COLO668 (cell line): Measurements from ENCODE around the gene GABBR2.
"Not testable (repeated sequence)": the region's sequence is repeated elsewhere in the genome, so short reads cannot be mapped to it uniquely, and the experiment has no call there.

ENCODE experiments used
- DNase-seq: peaks from one replicate; lab custom pipeline; 2025; ENCODE audit not compliant: unreplicated experiment; lab: John Stamatoyannopoulos, UW

Gene GABBR2

DNA sequence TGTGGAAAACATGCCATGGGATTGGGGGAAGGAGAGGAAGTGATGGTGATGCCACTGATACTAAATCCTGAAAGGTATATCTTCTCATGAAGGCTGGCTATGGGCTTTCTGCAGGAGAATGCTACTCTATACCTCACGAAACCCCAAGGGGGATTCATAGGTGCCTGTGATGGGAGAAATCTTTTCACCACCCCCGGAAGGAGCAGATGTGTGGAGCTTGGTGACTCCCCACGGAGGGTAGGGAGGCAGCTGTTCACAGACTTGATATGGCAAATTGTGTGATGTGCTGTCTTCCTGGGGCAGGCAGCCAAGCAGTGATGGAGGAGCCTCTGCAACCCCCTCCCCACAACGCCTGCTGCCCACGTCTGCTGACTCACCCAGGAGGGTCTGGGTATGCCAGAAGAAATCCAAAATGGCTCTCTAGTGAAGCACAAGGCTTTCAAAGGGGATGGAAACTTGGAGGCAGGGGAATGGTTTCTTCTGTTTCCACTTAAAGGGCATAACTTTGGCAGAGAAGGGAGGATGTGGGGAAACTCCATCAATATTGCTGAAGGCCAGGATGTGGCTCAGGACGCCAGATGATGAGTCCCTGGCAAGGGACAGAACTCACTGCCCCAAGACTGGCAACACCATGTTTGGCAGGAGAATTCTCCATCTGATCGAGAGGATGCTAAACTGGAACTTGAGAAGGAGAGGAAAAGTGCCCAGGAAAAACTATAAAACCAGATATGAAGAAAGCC lies 188.3 kb downstream of the GABBR2 start:
- DNase-seq, result no peak

DNA sequence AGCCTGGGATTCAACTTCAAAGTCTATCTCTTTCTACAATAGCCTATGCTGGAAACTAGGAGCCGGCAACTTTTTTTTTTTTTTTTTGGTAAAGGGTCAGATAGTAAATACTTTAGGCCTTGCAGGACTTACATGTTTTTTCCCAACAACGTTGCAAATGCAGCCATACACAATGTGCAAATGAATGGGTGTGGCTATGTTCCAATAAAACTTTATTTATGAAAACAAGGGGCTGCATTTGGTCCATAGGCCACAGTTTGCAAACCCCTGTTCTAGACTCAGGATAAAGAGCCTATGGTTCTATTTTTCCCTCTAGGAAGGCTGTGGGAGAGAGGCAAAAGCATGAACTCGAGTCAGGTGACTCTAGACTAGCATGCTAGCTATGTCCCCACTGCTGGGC lies 189.1 kb downstream of the GABBR2 start:
- DNase-seq, result no peak

DNA sequence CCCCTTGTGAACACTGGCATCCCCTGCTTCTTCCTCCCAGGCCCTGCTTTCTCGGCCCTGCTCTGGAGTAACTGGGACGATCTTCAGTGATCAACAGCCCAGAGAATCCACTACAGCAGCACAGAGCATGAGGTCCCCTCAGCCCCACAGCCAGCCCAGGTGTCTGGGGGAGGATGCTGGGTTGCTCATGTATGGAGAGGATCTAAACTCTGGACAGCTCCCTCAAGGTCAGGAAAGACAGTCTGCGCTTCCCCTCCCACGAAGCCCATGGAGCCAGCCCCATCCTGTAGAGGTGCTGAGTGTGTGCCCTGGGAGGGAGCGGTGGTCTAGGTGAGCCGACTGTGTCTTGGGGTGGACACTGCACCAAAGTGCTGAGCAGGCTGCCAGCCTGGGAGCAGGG lies 190.2 kb downstream of the GABBR2 start:
- DNase-seq, result no peak

DNA sequence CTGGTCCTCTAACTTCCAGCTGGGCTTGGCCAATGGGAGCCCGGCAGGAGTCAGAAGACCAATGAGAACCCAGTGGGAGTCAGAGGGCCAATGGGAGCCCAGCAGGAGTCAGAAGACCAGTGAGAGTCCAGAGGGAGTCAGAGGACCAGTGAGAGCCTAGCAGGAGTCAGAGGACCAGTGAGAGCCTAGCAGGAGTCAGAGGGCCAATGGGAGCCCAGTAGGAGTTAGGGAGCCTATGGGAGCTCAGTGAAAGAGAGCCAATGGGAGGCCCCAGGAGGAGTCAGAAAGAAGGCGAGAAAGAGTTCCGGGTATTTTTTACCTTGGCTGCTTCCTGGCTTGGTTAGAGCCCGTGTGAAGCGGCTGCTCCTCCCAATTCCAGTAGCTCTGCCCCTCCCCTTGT lies 191.0 kb downstream of the GABBR2 start:
- DNase-seq, result no peak

DNA sequence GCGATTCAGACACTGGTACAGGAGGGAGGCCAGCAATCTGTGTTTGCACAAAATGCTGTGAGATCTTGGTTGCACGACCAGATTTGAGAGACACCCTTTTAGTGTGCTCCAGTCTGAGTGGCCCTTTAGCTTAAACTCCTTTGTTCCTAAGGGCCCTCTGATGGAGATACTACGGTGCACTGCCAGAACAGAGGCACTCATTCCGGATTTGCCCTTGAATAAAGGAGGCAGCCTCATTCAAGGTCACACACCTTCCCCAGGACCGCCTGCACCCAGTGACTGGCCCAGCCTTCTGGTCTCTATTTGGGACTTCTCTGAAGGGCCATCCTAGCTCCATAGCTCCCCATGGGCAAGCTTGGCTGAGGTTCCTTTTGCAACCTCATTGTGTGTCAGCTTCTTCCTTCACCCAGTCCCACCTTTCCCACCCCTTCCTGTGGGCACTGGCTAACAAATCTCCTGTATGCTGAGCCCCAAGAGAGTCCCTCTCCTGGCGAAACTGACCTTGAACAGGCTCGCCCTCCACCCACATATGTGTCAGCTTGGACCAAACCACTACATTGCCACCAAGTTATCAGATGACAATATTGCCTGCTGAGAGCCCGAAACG lies 191.7 kb downstream of the GABBR2 start:
- no peak for DNase-seq

DNA sequence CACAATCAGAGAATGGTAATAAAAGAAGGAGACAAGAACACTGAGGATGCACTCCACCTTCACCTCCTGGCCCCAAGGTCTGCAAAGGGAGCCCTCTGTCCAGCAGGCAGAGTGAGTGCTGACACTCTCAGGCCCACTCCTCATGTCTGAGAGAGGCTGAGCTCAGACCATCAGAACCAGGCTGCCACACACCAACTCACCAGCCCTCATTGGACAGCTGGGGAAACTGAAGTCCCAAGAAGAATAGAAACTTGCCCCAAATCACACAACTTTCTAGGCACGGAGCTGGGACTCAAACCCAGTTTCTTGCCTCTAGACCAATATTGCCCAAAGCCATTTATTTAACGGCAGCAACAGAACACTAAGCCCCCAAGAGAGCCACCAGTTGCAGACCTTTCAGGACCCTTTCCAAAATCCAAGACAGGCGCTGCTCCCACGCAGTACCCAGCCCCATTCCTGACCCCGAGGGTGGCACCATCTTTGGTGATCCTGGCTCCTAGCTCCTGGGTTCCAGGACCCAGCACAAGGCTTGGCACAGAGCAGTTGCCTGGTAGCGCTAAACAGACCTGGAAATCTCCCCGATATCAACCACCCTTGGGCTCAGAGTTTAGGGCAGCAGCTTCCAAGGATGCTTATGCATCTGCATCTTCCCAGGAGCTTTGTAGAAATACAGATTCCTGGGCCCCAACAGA lies 192.4 kb downstream of the GABBR2 start:
- no peak for DNase-seq

DNA sequence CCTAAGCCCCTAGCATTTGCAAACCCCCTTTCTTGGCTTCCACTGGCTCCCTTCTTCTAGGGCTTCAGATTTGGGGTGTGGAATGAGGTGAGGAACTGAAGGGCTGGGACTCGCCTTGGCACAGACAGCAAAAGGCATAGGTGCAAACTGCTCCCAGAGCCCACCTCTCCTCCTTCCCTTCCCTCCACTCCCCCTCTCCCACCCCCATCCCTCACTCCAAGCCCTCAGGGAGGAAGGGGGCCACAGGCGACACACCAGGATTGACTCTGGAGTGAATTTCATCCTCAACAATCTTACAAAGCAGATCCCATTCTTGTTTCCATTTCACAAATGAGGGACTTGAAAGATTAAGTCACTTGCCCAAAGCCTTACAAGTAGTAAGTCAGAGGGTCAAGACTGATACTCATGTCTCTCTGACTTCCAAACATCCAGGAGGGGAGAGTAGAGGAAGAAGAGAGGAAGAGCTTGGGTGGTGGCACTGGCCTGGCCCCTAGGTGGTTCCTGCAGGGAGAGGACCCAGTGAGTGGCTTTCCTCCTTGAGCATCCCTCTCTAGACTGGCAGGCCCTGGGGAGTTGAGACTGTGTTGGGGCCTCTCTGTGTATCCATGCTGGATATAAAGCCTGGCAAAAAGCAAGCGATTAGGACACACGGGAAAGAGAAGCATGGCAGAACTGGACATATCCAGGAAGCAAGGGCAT lies 193.1 kb downstream of the GABBR2 start:
- no peak for DNase-seq

DNA sequence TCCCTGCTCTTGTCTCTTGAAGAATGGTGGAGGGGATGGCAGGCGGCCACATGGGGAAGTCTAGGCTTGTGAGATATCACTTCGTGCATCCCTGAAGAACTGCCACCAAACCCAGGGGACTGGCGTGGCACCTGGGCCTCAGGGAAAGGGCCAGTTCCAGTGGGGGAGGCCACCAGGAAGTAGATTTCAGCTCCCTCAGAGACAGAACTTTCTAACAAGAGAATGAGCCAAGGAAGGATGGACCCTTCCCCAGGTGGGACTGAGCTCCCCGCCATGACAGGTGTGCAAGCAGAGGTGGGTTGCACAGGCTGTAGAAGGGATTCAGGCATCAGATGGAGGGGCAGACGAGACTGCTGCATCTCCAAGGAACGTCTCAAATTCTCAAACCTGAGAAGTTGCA lies 193.9 kb downstream of the GABBR2 start:
- no peak for DNase-seq

DNA sequence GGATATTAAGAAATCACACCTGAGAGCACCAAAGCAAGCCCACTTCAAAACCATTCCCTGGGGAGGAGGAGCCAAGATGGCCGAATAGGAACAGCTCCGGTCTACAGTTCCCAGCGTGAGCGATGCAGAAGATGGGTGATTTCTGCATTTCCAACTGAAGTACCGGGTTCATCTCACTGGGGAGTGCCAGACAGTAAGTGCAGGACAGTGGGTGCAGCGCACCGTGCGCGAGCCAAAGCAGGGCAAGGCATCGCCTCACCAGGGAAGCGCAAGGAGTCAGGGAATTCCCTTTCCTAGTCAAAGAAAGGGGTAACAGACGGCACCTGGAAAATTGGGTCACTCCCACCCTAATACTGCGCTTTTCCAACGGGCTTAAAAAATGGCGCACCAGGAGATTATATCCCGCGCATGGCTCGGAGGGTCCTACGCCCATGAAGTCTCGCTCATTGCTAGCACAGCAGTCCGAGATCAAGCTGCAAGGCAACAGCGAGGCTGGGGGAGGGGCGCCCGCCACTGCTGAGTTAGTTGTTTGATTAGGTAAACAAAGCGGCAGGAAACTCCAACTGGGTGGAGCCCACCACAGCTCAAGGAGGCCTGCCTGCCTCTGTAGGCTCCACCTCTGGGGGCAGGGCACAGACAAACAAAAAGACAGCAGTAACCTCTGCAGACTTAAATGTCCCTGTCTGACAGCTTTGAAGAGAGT lies 200.4 kb downstream of the GABBR2 start:
- DNase-seq, result peak; percentile 33

DNA sequence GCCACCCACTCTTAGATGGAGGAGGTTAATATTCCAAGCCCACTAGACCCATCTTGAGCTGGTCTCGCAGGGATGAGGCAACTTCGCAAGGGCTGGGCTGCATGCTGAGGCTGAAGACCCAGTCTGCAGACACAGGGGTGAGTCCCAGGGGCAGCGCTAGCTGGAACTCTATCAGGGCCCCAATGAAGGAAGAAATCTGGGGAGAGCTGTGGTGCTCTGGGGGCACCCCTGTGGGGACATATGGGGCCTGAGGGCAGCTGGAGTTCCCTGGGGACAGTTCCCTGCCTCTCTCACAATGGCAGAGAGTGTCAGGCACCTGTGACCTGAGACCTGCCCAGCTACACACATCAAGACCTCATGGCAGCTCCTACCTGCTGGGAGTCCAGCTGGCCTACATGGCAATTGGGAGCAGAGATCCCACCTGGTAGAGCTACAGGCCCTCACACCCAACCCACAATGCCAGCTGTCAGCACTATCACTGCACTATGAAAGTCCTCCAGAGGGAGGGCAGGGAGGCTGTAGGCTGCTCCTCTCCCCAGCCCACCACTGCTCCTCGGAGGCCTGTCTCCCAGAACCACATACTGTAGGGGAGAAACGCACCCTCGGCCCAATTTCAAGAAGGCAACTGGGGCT lies 202.2 kb downstream of the GABBR2 start:
- DNase-seq, result no peak

DNA sequence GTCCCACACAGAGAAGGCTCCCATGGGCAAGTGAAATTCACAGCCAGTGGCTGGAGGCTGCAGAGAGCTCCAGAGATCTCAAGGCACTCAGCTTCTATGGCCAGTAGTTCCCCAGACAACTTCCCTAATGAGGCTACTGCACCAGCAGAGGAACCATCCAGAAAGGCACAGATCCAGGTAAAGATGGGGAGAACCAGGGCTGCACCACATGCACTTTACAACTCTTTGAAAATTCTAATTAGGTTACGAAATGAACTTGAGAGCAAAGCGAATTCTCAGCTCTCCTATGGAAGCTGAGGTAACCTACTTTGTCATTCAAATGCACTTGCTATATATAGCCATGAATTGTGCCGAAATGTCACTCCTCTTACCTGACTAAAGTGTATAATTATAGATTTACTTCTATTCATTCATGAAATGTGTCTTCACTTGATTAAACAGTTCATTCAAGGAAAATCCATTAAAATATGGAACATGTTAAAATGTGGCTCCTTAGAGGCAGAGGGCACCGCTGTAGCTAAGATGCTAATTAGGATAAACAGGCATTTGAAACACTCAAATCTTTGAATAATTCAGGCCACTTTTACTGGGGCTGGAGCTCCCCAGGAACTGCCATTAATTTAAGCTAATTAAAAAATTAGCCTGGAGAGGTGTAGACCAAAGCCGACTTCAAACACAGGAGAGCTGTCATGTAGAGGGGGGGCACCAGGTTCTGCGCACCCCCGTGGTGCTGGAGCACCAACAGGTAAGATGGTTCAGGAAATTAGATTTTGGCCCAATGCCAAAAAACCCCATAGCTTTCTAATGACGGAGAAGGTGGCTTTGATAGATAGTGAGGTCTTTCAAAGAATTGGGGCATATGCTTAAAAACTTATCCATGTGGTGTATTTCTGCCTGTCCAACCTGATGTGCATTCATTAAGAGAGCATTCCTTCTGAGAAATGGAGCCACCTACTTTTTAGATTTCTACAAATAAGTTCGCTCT lies 204.1 kb downstream of the GABBR2 start:
- DNase-seq, result no peak

DNA sequence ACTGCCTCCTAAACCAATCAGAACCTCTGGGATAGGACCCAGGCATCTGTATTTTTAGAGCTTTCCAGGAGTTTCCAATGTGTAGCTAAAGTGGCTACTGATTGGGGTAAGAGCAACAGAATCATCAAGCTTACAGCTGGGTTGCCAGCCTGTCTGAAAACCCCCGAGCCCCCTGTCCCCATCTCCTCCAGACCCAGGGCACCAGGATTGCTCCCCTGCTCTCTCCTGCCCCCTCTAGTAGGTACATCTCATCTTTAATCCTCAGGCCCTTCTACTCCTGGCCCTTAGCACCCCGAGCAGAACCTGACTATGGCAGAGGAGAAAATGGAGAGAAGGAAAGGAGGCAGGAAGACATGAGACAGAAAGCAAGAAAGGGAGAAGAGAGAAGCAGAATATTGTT lies 204.9 kb downstream of the GABBR2 start:
- no peak for DNase-seq

DNA sequence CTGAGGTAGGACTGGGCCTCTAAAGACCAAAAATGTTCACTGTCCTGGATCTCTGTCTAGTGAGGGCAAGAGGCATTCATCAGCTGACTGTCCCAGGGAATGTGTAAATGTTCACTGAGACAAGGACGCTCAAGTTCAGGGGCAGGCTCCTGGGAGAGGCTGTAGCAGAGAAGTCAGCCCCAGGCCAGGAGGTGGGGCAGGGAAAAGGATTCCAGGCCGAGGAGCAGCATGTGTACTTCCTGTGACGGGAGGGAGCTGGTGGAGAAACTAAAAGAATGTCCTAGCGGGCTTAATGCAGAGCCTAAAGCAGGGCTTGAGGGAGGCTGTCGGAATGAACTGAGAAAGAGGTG lies 205.8 kb downstream of the GABBR2 start:
- DNase-seq, result no peak

DNA sequence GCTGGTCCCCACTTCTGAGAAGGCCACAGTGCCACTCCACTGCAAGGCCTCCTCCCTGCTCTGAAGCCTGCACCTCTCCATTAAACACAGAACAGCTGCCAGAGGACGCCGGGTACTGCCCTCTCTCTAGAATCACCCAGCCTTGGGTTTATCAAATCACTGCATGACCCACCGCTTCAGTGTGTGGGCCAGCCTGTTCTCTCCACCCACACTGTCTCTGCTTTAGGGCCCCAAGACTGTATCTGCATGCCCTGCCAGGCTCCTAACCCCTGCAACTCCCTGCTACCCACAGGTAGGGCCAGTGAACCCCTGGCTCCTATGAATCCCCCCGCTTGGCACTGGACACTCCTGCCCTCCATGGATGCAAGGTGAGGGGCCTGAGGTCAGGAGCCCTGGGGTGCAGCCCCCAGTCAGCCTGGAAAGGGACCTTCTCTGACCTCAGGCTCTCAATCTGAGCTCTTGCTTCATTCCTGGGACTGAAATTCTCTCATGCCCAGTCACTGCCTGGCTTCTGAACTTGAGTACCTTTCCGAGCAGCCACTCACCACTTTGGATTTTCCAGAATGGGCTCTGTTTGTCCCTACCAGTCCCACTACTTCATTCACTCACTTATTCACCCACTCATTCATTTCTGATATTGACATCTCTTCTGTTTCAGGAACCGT lies 206.3 kb downstream of the GABBR2 start:
- no peak for DNase-seq

DNA sequence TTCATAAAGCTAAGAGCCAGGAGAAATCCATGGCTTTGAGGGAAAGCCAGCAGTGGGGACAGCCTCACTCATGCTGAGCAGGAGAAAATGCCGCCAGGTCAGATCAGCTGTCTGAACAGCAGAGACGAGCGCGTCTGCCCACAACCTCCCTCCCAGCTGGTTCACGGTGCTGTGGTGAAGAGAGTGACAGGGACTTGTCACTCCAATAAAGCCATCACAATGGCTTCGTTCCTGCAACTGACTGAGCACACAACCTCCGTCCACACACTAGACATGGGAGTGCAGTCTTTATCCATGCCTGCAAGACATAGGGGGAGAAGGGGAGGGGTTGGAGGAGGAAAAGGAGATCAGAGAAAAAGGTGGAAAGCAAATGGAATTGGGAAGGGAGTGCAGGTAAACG lies 206.9 kb downstream of the GABBR2 start:
- DNase-seq, result no peak

DNA sequence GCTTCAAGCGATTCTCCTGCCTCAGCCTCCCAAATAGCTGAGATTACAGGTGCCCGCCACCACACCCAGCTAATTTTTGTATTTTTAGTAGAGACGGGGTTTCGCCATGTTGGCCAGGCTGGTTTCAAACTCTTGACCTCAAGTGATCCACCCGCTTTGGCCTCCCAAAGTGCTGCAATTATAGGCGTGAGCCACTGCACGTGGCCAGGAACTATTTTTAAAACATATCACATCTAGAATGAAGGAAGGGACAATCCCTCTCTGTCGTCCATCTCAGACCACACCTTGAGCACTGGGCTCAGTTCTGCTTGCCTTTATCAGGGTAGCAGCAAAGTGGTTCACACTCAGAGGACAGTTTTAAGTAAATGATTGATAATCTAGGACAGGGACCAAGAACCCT lies 207.5 kb downstream of the GABBR2 start:
- not testable (repeated sequence) for DNase-seq

DNA sequence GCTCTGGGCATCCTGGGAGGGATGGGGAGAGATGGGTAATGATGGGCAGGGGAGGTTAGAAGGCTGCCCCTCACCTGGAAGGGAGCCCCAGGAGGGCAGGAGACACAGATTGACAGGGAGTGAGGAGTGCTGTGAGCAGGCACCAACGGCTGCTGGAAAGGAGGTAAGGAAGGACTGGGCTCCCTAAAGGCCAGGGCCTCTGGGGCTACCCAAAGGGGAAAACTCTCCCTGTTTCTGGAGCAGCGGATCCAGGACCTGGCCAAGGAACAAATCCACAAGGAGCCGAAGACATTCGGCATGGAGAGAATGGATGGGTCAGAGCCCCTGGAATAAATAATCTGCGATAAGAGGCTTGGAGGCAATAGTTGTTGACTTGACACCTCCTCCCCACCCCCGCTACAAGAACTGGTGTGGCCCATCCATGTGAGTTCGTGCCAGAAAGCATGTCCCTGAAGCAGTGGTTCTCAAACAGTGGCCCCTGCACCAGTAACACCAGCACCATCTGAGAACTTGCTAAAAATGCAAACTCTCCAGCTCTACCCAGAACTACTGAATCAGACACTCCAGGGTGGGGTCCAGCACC lies 208.3 kb downstream of the GABBR2 start:
- DNase-seq, result no peak

DNA sequence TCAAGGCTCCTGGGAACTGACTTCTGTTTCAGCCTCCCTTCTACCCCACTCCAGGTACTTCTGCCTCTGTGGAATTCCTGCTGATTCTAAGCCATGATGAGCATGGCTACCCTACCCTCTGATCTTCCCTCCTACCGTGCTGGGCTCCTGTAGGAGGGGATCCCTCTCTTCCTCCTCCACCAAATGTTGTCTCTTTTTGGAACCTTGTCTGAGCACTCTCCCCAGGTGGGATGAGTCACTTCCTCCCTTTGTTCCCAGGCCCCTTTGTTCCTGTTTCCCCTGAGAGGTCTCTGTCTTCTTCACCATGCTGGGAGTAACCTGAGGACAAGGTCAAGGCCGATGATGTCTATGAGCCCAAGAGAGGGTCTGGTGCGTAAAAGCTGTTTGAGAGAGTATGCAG lies 213.2 kb downstream of the GABBR2 start:
- DNase-seq, result no peak

DNA sequence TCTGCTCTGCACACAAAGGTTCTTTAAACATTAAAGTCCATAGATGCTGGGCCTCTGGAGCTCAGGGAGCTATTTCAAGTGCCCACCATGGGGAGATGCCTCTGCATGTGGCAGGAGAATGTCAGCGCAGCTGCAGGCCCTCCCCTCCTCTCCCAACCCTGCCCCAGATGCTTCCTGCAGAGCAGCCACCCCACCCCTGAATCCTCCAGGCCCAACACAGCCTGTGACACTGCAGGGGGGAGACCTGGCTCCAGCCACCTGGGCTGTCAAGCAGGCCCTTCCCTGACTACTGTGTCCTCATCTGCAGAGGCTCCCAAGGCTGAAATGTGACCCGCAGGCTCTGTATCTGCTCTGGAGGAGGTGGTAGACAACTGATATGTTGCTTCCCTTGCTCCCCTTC lies 213.9 kb downstream of the GABBR2 start:
- DNase-seq, result no peak
